ENCODE measurements around the gene SLC17A2. TPM values are rescaled to one million over a fixed set of nuclear protein-coding genes. Genes with fewer than 3 reads are reported as not detected.

The SLC17A2 gene
- total RNA-seq, 2 donors from 2014 or later: not detected

DNA sequence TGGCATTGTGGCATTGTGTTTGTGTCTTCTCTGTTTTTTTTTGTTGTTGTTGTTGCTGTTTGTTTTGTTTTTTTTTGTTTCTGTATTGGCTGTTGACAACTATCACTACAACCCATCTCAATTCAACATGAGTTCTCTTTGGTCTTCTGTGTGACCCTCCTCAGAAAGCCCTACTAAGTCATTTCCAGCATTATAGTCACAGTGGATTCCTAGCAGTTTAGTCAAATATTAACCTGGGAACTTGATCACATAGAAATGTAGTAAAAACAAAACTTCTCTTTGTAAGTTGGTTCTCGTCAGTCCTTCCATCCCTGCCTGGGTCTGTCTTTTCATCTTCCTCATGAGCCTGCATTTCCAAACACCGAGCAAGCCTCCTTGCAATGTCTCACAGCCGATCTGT, 16.8 kb downstream of the SLC17A2 start:
- Histone ChIP-seq H3K36me3 (no peaks in the 10 kb centered on the region), H3K27me3 (no peaks in the 10 kb centered on the region), H3K9me3 (no peaks in the 10 kb centered on the region), H3K4me3 (no peak overlapping the region), H3K27ac (no peak overlapping the region), H3K4me1 (no peaks in the 10 kb centered on the region)
- no peak for DNase-seq (ENCODE audit: low spot score)
- TF ChIP-seq, protein P1, sequence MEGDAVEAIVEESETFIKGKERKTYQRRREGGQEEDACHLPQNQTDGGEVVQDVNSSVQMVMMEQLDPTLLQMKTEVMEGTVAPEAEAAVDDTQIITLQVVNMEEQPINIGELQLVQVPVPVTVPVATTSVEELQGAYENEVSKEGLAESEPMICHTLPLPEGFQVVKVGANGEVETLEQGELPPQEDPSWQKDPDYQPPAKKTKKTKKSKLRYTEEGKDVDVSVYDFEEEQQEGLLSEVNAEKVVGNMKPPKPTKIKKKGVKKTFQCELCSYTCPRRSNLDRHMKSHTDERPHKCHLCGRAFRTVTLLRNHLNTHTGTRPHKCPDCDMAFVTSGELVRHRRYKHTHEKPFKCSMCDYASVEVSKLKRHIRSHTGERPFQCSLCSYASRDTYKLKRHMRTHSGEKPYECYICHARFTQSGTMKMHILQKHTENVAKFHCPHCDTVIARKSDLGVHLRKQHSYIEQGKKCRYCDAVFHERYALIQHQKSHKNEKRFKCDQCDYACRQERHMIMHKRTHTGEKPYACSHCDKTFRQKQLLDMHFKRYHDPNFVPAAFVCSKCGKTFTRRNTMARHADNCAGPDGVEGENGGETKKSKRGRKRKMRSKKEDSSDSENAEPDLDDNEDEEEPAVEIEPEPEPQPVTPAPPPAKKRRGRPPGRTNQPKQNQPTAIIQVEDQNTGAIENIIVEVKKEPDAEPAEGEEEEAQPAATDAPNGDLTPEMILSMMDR (IDR thresholded peaks at IDR 0.05): no peak

DNA sequence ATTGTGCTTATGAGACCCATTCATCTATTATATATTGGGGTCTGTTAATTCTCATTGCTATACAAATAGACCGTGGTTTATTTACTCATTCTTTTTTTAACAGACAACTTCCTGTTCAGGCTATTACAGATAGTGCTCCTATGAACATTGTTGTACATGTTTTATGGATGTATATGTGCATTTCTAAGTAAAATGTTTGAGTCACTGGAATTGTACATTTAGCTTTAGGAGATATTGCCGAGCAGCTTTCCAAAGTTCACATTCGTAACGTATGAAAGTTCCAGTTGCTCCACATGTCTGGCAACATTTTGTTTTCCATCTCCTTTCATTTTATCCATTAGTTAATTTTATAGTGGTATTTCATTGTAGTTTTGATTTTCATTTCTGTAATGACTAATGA, 19.1 kb downstream of the SLC17A2 start:
- no peaks in the 10 kb centered on the region for H3K4me1 ChIP-seq
- no peaks in the 10 kb centered on the region for H3K36me3 ChIP-seq
- TF ChIP-seq, protein P1 (IDR thresholded peaks at IDR 0.05): no peak
- no peak overlapping the region for H3K27ac ChIP-seq
- no peaks in the 10 kb centered on the region for H3K9me3 ChIP-seq
- H3K27me3 ChIP-seq: no peaks in the 10 kb centered on the region
- no peak for DNase-seq (ENCODE audit: low spot score)
- H3K4me3 ChIP-seq: no peak overlapping the region

DNA sequence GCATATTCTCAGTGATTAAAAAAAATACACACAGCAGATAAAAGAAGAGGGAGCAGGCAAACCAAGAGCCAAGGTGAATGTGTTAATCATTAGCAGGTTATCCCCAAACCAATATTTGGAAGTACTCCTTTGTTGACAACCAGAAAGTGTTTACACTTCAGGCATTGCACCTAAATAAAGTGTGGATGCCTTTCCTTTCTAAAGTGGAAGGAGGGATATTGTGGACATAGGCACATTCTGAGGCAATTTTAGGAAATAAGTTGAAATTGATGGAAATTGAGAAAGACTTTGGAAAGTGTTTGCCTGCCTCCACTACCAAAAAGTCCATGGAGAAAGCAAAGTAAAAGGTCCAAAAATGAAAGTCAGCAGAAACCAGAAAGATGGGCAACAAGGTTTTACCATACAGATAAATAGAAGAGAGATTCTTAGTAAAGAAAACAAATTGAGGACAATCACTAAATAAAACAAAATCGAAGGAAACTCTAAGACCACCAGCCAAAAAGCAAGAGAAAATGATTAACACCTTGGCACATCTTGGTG, 22.9 kb downstream of the SLC17A2 start:
- TF ChIP-seq, protein P1 (IDR thresholded peaks at IDR 0.05): no peak
- Histone ChIP-seq H3K27ac (no peak overlapping the region), H3K9me3 (no peaks in the 10 kb centered on the region), H3K36me3 (no peaks in the 10 kb centered on the region), H3K27me3 (no peaks in the 10 kb centered on the region), H3K4me3 (no peak overlapping the region), H3K4me1 (no peaks in the 10 kb centered on the region)
- DNase-seq (ENCODE audit: low spot score): no peak

DNA sequence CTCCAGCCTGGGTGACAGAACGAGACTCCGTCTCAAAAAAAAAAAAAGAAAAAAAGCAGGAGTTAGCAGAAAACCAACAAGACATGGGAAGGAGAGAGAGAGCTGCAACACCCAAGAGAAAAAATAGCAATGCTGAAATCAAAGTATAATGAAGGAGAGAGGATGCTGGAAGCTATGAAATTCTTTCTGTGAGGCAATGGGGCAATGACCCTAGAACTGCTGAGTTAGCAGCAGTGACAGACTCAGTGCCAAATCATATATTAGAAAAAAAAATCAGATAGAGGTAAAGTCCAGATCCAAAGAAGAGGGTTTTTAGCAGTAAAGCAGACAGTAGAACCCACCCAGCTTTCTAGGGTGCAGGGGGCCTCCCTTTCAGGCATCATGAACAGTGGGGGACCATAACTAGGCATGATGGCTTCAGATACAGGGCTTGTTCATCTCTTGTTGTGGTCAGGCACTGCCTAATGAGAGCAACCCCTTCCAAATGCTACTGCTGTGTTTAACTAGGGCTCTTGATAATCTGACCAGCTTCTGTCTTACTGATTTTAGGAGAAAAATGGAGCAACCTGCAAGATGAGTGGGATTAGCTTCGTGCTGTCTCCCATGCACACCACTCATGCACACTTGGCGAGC, 26.9 kb downstream of the SLC17A2 start:
- H3K27me3 ChIP-seq: no peaks in the 10 kb centered on the region
- TF ChIP-seq, protein P1 (IDR thresholded peaks at IDR 0.05): no peak
- H3K4me3 ChIP-seq: no peak overlapping the region
- no peak overlapping the region for H3K27ac ChIP-seq
- no peaks in the 10 kb centered on the region for H3K36me3 ChIP-seq
- DNase-seq (ENCODE audit: low spot score): no peak
- H3K9me3 ChIP-seq: no peaks in the 10 kb centered on the region
- no peaks in the 10 kb centered on the region for H3K4me1 ChIP-seq

DNA sequence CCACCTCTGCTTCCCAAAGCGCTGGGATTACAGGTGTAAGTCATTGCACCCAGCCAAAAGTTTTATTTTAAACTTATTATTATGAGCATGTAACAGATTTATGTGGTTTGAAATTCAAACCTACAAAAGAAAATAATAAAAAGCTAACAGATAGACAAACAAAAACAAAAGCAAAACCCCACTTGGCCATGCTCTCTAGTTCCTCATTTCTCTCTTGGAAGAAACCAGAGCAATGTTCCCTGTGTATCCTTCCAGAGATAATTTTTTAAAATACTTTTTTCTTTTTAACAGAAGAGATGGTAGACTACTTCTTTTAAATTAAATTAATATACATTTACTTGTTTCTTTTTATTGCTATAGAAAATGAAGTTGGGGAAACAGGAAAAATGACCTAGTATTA, 28.4 kb downstream of the SLC17A2 start:
- Histone ChIP-seq H3K9me3 (no peaks in the 10 kb centered on the region), H3K4me1 (no peaks in the 10 kb centered on the region), H3K27me3 (no peaks in the 10 kb centered on the region), H3K27ac (no peak overlapping the region), H3K4me3 (no peak overlapping the region), H3K36me3 (no peaks in the 10 kb centered on the region)
- TF ChIP-seq, protein P1 (IDR thresholded peaks at IDR 0.05): no peak
- DNase-seq (ENCODE audit: low spot score): no peak

DNA sequence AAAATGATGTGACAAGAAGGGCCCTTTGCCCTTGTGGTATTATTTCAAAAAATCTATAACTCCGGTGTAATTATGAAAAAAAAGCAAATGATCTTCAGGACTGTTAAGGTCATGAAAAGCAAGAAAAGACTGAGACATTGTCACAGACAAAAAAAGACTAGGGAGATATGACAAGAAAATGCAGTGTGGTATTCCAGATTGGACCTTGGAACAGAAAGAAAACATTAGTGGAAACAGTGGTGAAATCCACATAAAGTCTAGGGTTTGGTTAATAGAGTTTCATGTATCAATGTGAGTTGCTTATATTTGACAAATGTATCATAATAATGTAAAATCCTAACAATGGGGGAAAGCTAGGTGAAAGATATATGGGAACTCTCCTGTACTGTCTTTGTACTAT, 29.6 kb downstream of the SLC17A2 start:
- DNase-seq (ENCODE audit: low spot score): no peak
- Histone ChIP-seq H3K36me3 (no peaks in the 10 kb centered on the region), H3K4me1 (no peaks in the 10 kb centered on the region), H3K27ac (no peak overlapping the region), H3K4me3 (no peak overlapping the region), H3K9me3 (no peaks in the 10 kb centered on the region), H3K27me3 (no peaks in the 10 kb centered on the region)
- TF ChIP-seq, protein P1 (IDR thresholded peaks at IDR 0.05): no peak

Measured in right atrium auricular region (tissue), 2 donors.